ENCODE measurements around the gene LRPAP1.

GRCh38 chr4:3517731-3518510 is 14.3 kb downstream of the LRPAP1 start:
- TF ChIP-seq CTCF (IDR thresholded peaks at IDR 0.05) (no peak), POLR2A (IDR thresholded peaks at IDR 0.05) (no peak)
